ENCODE data around the gene TMEM255B. TPM values are rescaled to one million over a fixed set of nuclear protein-coding genes. Genes with fewer than 3 reads are reported as not detected.

TMEM255B gene
- total RNA-seq, 1 experiment from 2014 or later = 0.61 TPM

GRCh38 chr13:113802090-113802531, 43.1 kb downstream of the TMEM255B start:
- intact Hi-C loops (cut with micrococcal nuclease; ENCODE audit: unreplicated experiment) = no loop called here
- Histone ChIP-seq H3K4me1 (replicated peaks; ENCODE audit: insufficient read depth) (no peaks in the 10 kb centered on the region), H3K4me2 (no peak overlapping the region), H3K36me3 (ENCODE audit: low read depth) (no peaks in the 10 kb centered on the region), H3K79me2 (ENCODE audit: low read depth) (no peaks in the 10 kb centered on the region), H4K20me1 (ENCODE audit: insufficient read depth) (no peaks in the 10 kb centered on the region), H3F3A (ENCODE audit: insufficient read depth, low read depth) (no peaks in the 10 kb centered on the region), H2AFZ (no peak overlapping the region), H3K27ac (no peak overlapping the region), H3K4me3 (no peak overlapping the region), H3K9me3 (ENCODE audit: insufficient read depth, low read depth) (no peaks in the 10 kb centered on the region), H3K27me3 (ENCODE audit: insufficient read depth, low read depth) (peaks cover 68% of the 10 kb centered on the region), H3K9me2 (ENCODE audit: insufficient read depth) (no peaks in the 10 kb centered on the region)
- ChIA-PET CTCF (no interaction called here), POLR2A (ENCODE audit: unreplicated experiment) (no interaction called here)
- no TSS peak for BruUV-seq (replicated peaks)
- TF ChIP-seq, protein P1, sequence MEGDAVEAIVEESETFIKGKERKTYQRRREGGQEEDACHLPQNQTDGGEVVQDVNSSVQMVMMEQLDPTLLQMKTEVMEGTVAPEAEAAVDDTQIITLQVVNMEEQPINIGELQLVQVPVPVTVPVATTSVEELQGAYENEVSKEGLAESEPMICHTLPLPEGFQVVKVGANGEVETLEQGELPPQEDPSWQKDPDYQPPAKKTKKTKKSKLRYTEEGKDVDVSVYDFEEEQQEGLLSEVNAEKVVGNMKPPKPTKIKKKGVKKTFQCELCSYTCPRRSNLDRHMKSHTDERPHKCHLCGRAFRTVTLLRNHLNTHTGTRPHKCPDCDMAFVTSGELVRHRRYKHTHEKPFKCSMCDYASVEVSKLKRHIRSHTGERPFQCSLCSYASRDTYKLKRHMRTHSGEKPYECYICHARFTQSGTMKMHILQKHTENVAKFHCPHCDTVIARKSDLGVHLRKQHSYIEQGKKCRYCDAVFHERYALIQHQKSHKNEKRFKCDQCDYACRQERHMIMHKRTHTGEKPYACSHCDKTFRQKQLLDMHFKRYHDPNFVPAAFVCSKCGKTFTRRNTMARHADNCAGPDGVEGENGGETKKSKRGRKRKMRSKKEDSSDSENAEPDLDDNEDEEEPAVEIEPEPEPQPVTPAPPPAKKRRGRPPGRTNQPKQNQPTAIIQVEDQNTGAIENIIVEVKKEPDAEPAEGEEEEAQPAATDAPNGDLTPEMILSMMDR (conservative IDR thresholded peaks at IDR 0.05) = no peak
- no peak for TF ChIP-seq EZH2 (IDR thresholded peaks at IDR 0.05; ENCODE audit: low read depth)
- DNase-seq = peak in 1 of 2 experiments; percentile 28

DNA sequence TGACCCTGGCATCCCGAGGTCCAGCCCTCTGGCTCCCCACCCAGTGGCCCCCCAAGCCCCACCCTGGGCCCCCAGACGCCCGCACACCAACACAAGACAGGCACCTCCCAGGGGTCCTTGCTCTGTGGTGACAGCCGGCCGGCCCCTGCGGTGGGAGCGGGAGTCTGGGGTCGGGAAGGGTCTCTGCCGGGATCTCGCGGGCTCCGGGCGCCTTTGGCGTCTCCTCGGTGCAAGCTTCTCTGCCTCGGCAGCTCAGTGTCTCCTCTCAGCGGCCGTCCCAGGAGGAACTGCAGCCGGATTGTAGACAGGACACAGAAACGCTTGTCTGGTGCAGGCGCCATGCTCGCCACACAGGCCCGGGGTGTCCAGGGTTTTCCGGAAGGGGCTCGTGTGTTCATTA, 43.7 kb downstream of the TMEM255B start:
- Histone ChIP-seq H3K9me2 (ENCODE audit: insufficient read depth) (no peaks in the 10 kb centered on the region), H3K9me3 (ENCODE audit: insufficient read depth, low read depth) (no peaks in the 10 kb centered on the region)
- CTCF ChIA-PET = no interaction called here

GRCh38 chr13:113803409-113804016, 44.5 kb downstream of the TMEM255B start:
- Histone ChIP-seq H3K4me3 (no peak overlapping the region), H3K9me2 (ENCODE audit: insufficient read depth) (no peaks in the 10 kb centered on the region), H3K9me3 (ENCODE audit: insufficient read depth, low read depth) (0 out of 2 replicates have a peak, but pooled peaks cover 4% of the 10 kb centered on the region), H3F3A (ENCODE audit: insufficient read depth, low read depth) (no peaks in the 10 kb centered on the region), H3K27ac (no peak overlapping the region), H2AFZ (no peak overlapping the region), H3K36me3 (ENCODE audit: low read depth) (no peaks in the 10 kb centered on the region), H3K79me2 (ENCODE audit: low read depth) (no peaks in the 10 kb centered on the region), H3K4me2 (no peak overlapping the region), H4K20me1 (ENCODE audit: insufficient read depth) (no peaks in the 10 kb centered on the region), H3K27me3 (ENCODE audit: insufficient read depth, low read depth) (peaks cover 69% of the 10 kb centered on the region), H3K4me1 (replicated peaks; ENCODE audit: insufficient read depth) (no peaks in the 10 kb centered on the region)
- BruUV-seq (replicated peaks) = no TSS peak
- ChIA-PET POLR2A (ENCODE audit: unreplicated experiment) (no interaction called here), CTCF (no interaction called here)
- intact Hi-C loops (cut with micrococcal nuclease; ENCODE audit: unreplicated experiment) = no loop called here
- DNase-seq = no peak
- TF ChIP-seq, protein P1 (conservative IDR thresholded peaks at IDR 0.05) = no peak
- TF ChIP-seq EZH2 (IDR thresholded peaks at IDR 0.05; ENCODE audit: low read depth) = no peak

More for the DNA sequence above, 43.7 kb downstream of the TMEM255B start:
- Histone ChIP-seq H3K4me2 (no peak overlapping the region), H4K20me1 (ENCODE audit: insufficient read depth) (no peaks in the 10 kb centered on the region), H2AFZ (no peak overlapping the region), H3F3A (ENCODE audit: insufficient read depth, low read depth) (no peaks in the 10 kb centered on the region), H3K4me3 (no peak overlapping the region), H3K4me1 (replicated peaks; ENCODE audit: insufficient read depth) (no peaks in the 10 kb centered on the region), H3K27ac (no peak overlapping the region), H3K27me3 (ENCODE audit: insufficient read depth, low read depth) (peaks cover 69% of the 10 kb centered on the region), H3K79me2 (ENCODE audit: low read depth) (no peaks in the 10 kb centered on the region), H3K36me3 (ENCODE audit: low read depth) (no peaks in the 10 kb centered on the region)
- no peak for DNase-seq
- POLR2A ChIA-PET (ENCODE audit: unreplicated experiment) = no interaction called here
- intact Hi-C loops (cut with micrococcal nuclease; ENCODE audit: unreplicated experiment) = no loop called here
- no peak for TF ChIP-seq EZH2 (IDR thresholded peaks at IDR 0.05; ENCODE audit: low read depth)
- TF ChIP-seq, protein P1 (conservative IDR thresholded peaks at IDR 0.05) = no peak
- no TSS peak for BruUV-seq (replicated peaks)
